CD4-positive, alpha-beta T cell (primary cell): ENCODE measurements around the gene SPRR2E. TPM values are rescaled to one million over a fixed set of nuclear protein-coding genes. Genes with fewer than 3 reads are reported as not detected.

Source experiments
- ATAC-seq: fragments of 200-7000 bp; cut with Tn5 transposase; one replicate; pipeline ENCODE4 v1.10.0; 2022; ENCODE audit warnings: mild to moderate bottlenecking; ENCODE audit not compliant: poor library complexity
- CTCF ChIA-PET: fragments of 350-600 bp; sonication (Branson Sonifier 250); formaldehyde crosslinking; loops from one replicate; lab custom pipeline; 2021; ENCODE audit warnings: antibody characterized with exemption, inconsistent platforms; lab: Charles Lee
- POLR2A ChIA-PET: fragments of 350-600 bp; sonication (Branson Sonifier 250); formaldehyde crosslinking; loops from one replicate; lab custom pipeline; 2021; ENCODE audit warnings: antibody characterized with exemption, inconsistent platforms; lab: Charles Lee
- DNase-seq, 14 experiments: peaks; one replicate each; pipeline ENCODE4 v3.0.0-alpha.2; 2013 to 2020; ENCODE audit warnings: mixed read lengths in 2 of 14
- H3K27ac ChIP-seq, 2 donors: one replicate each; pipeline versions ENCODE4 v1.5.1 to v1.7.0; 2013; ENCODE audit warnings: low read length in 2 of 2, low read depth in 1 of 2, mild to moderate bottlenecking in 1 of 2
- H3K27me3 ChIP-seq, 2 experiments: 1 replicate in 1 of 2; 2 replicates in 1 of 2; pipeline versions ENCODE4 v1.6.1 to v1.7.0; 2013; ENCODE audit warnings: low read length in 2 of 2, control low read depth in 1 of 2, mild to moderate bottlenecking in 1 of 2, moderate library complexity in 1 of 2; ENCODE audit not compliant: insufficient read depth in 2 of 2, control insufficient read depth in 1 of 2
- H3K36me3 ChIP-seq: one replicate; pipeline ENCODE4 v1.6.1; 2013; ENCODE audit warnings: low read length, control low read depth; ENCODE audit not compliant: insufficient read depth
- H3K4me1 ChIP-seq: one replicate; pipeline ENCODE4 v1.6.1; 2013; ENCODE audit warnings: low read length, control low read depth; ENCODE audit not compliant: insufficient read depth
- H3K4me3 ChIP-seq: one replicate; pipeline ENCODE4 v1.5.1; 2013; ENCODE audit warnings: mild to moderate bottlenecking, low read length, moderate library complexity
- H3K9me3 ChIP-seq, 2 experiments: 1 replicate in 1 of 2; 2 replicates in 1 of 2; pipeline versions ENCODE4 v1.6.1 to v1.7.0; 2013; ENCODE audit warnings: low read length in 2 of 2, mild to moderate bottlenecking in 2 of 2, control low read depth in 1 of 2, moderate library complexity in 1 of 2; ENCODE audit not compliant: control insufficient read depth in 1 of 2, insufficient read depth in 1 of 2
- H3K27ac Mint-ChIP-seq: one replicate; pipeline ENCODE4 v1.8.0; 2020; ENCODE audit warnings: mixed read lengths
- H3K27me3 Mint-ChIP-seq: one replicate; pipeline ENCODE4 v1.8.0; 2021; ENCODE audit warnings: mixed read lengths
- H3K36me3 Mint-ChIP-seq: one replicate; pipeline ENCODE4 v1.8.0; 2021; ENCODE audit warnings: low read depth, mixed read lengths
- H3K4me1 Mint-ChIP-seq: one replicate; pipeline ENCODE4 v1.8.0; 2021; ENCODE audit warnings: low read depth, mixed read lengths
- H3K4me3 Mint-ChIP-seq: one replicate; pipeline ENCODE4 v1.8.0; 2020; ENCODE audit warnings: mild to moderate bottlenecking, mixed read lengths
- H3K9me3 Mint-ChIP-seq: one replicate; pipeline ENCODE4 v1.8.0; 2020; ENCODE audit warnings: mixed read lengths
- CTCF ChIP-seq: fragments of 200-600 bp; IDR thresholded peaks from one replicate; pipeline ENCODE4 v1.8.0; 2022; ENCODE audit warnings: antibody characterized with exemption, mild to moderate bottlenecking
- intact Hi-C, 2 experiments: fragments of 100-400 bp; cut with DNase I in 1 of 2; cut with micrococcal nuclease in 1 of 2; formaldehyde crosslinking; loops; one replicate each; pipeline versions ENCODE4 v1.15.1 to v1.9.0; 2023 to 2025; cut with DNase I, micrococcal nuclease
- total RNA-seq, 174 experiments: library from RNA in 2 of 174; stranded (reverse) in 2 of 174; gene quantifications; one replicate each; pipeline ENCODE4 v1.2.3 and lab custom pipeline; 2021 to 2026

Gene SPRR2E
- total RNA-seq, 2 experiments from 2014 or later = not detected

DNA sequence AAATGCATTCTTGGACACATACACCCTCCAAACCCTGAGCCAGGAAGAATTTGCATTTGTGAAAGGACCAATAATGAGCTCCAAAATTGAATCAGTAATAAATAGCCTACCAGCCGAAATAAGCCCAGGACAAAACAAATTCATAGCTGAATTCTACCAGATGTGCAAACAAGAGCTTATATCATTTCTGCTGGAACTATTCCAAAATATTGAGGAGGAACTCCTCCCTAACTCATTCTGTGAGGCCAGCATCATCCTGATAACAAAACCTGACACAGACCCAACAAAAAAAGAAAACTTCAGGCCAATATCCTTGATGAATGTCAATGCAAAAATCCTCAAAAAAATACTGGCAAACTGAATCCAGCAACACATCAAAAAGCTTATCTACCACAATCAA lies 6.7 kb downstream of the SPRR2E start:
- CTCF ChIA-PET = no interaction called here
- intact Hi-C loops = no loop called here
- H3K27ac ChIP-seq = no peak overlapping the region

DNA sequence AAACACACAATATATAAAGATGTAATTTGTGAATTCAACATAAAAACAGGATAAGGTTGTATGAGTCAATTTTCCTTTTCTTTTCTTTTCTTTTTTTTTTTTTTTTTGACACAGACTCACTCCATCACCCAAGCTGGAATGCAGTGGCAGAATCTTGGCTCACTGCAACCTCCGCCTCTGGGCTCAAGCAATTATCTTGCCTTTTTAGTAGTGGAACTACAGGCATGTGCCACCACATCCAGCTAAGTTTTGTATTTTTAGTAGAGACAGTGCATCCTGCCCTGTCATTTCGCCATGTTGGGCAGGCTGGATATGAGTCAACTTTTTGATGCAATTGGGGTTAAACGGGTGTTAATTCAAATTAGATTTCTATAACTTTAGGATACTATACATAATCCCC lies 12.6 kb downstream of the SPRR2E start:
- Histone ChIP-seq H3K27me3 (peaks cover 0 to 5% of the 10 kb centered on the region in 2 experiments), H3K27ac (no peak overlapping the region), H3K36me3 (no peaks in the 10 kb centered on the region), H3K4me3 (no peak overlapping the region), H3K9me3 (peaks cover 0 to 8% of the 10 kb centered on the region in 2 experiments), H3K4me1 (no peaks in the 10 kb centered on the region)
- no peak overlapping the region for H3K27ac Mint-ChIP-seq
- ChIA-PET POLR2A (no interaction called here), CTCF (interaction anchor here (0.7 kb wide), 1 partner anchor 410 kb away, joined by 3 read pairs; no protein-coding TSS in a partner anchor)
- peaks cover 49% of the 10 kb centered on the region for H3K27me3 Mint-ChIP-seq
- intact Hi-C loops = no loop called here
- H3K9me3 Mint-ChIP-seq = peaks cover 3% of the 10 kb centered on the region
- DNase-seq (no peak), ATAC-seq (no peak)
- H3K4me3 Mint-ChIP-seq = no peak overlapping the region
- no peak for TF ChIP-seq CTCF
- no peaks in the 10 kb centered on the region for H3K36me3 Mint-ChIP-seq
- no peaks in the 10 kb centered on the region for H3K4me1 Mint-ChIP-seq

More for the DNA sequence above, 6.7 kb downstream of the SPRR2E start:
- H3K36me3 Mint-ChIP-seq = no peaks in the 10 kb centered on the region
- POLR2A ChIA-PET = no interaction called here
- H3K9me3 Mint-ChIP-seq = no peaks in the 10 kb centered on the region
- Histone ChIP-seq H3K9me3 (peaks cover 0 to 8% of the 10 kb centered on the region in 2 experiments), H3K36me3 (no peaks in the 10 kb centered on the region), H3K4me3 (no peak overlapping the region), H3K27me3 (peaks cover 0 to 5% of the 10 kb centered on the region in 2 experiments), H3K4me1 (no peaks in the 10 kb centered on the region)
- ATAC-seq = no peak
- TF ChIP-seq CTCF = no peak
- DNase-seq = no peak
- no peak overlapping the region for H3K27ac Mint-ChIP-seq
- no peaks in the 10 kb centered on the region for H3K4me1 Mint-ChIP-seq
- H3K4me3 Mint-ChIP-seq = no peak overlapping the region
- H3K27me3 Mint-ChIP-seq = peaks cover 34% of the 10 kb centered on the region

GRCh38 chr1:153072806-153073726 lies 21.3 kb downstream of the SPRR2E start:
- peaks cover 37% of the 10 kb centered on the region for H3K27me3 Mint-ChIP-seq
- DNase-seq (no peak), ATAC-seq (no peak)
- no peak overlapping the region for H3K4me3 ChIP-seq
- H3K9me3 ChIP-seq = no peaks in the 10 kb centered on the region
- no peaks in the 10 kb centered on the region for H3K36me3 Mint-ChIP-seq
- H3K27ac Mint-ChIP-seq = no peak overlapping the region
- H3K4me1 Mint-ChIP-seq = no peaks in the 10 kb centered on the region
- ChIA-PET CTCF (no interaction called here), POLR2A (no interaction called here)
- H3K9me3 Mint-ChIP-seq = no peaks in the 10 kb centered on the region
- intact Hi-C loops = no loop called here
- TF ChIP-seq CTCF = no peak
- H3K27me3 ChIP-seq = no peaks in the 10 kb centered on the region
- no peaks in the 10 kb centered on the region for H3K4me1 ChIP-seq
- H3K4me3 Mint-ChIP-seq = no peak overlapping the region
- no peaks in the 10 kb centered on the region for H3K36me3 ChIP-seq
- no peak overlapping the region for H3K27ac ChIP-seq
